HL-60 (cell line): ENCODE results near the gene MCF2L2.
A peak's percentile ranks its signal among the peaks of the same experiment; 100 is the strongest.

Source experiments
- DNase-seq, 2 experiments: peaks; one replicate each; pipeline ENCODE4 v3.0.0-alpha.2; 2010 to 2020; ENCODE audit warnings: low read depth in 1 of 2, low spot score in 1 of 2
- H3K27ac ChIP-seq: fragments of 250-450 bp; sonication (Bioruptor Pico); replicated peaks from 2 replicates; pipeline ENCODE4 v1.5.1; 2020; ENCODE audit warnings: mild to moderate bottlenecking, moderate library complexity
- H3K27me3 ChIP-seq: fragments of 250-450 bp; sonication (Bioruptor Pico); 2 replicates; pipeline ENCODE4 v1.5.1; 2021; ENCODE audit warnings: mild to moderate bottlenecking, moderate library complexity; ENCODE audit not compliant: insufficient read depth, poor library complexity, severe bottlenecking
- H3K4me3 ChIP-seq: replicated peaks from 2 replicates; pipeline ENCODE4 v1.5.1; 2011; ENCODE audit warnings: mild to moderate bottlenecking, control low read depth, low read length; ENCODE audit not compliant: insufficient read depth
- CTCF ChIP-seq: IDR thresholded peaks from one replicate; pipeline ENCODE4 v1.5.1; 2011; ENCODE audit warnings: low read length, control low read depth, inconsistent platforms; ENCODE audit not compliant: insufficient read depth
- GABPA ChIP-seq: IDR thresholded peaks from 2 replicates; pipeline ENCODE4 v1.6.1; 2012; ENCODE audit warnings: low read depth
- POLR2AphosphoS5 ChIP-seq: IDR thresholded peaks from 2 replicates; pipeline ENCODE4 v1.6.1; 2012; ENCODE audit warnings: low read depth
- SPI1 ChIP-seq: IDR thresholded peaks from 2 replicates; pipeline ENCODE4 v1.6.1; 2012; ENCODE audit warnings: low read depth, mild to moderate bottlenecking, borderline replicate concordance
- TF ChIP-seq, protein P1 (sequence below): IDR thresholded peaks from 2 replicates; pipeline ENCODE4 v1.6.1; 2012; ENCODE audit warnings: low read depth; ENCODE audit not compliant: insufficient replicate concordance

Gene MCF2L2

GRCh38 chr3:183212096-183212495 is 216.3 kb downstream of the MCF2L2 start:
- peak overlapping the region; percentile 93 for H3K27ac ChIP-seq
- peak; percentile 67 to 78 for DNase-seq
- TF ChIP-seq, protein P1, sequence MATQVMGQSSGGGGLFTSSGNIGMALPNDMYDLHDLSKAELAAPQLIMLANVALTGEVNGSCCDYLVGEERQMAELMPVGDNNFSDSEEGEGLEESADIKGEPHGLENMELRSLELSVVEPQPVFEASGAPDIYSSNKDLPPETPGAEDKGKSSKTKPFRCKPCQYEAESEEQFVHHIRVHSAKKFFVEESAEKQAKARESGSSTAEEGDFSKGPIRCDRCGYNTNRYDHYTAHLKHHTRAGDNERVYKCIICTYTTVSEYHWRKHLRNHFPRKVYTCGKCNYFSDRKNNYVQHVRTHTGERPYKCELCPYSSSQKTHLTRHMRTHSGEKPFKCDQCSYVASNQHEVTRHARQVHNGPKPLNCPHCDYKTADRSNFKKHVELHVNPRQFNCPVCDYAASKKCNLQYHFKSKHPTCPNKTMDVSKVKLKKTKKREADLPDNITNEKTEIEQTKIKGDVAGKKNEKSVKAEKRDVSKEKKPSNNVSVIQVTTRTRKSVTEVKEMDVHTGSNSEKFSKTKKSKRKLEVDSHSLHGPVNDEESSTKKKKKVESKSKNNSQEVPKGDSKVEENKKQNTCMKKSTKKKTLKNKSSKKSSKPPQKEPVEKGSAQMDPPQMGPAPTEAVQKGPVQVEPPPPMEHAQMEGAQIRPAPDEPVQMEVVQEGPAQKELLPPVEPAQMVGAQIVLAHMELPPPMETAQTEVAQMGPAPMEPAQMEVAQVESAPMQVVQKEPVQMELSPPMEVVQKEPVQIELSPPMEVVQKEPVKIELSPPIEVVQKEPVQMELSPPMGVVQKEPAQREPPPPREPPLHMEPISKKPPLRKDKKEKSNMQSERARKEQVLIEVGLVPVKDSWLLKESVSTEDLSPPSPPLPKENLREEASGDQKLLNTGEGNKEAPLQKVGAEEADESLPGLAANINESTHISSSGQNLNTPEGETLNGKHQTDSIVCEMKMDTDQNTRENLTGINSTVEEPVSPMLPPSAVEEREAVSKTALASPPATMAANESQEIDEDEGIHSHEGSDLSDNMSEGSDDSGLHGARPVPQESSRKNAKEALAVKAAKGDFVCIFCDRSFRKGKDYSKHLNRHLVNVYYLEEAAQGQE: no peak
- no peak for TF ChIP-seq SPI1
- TF ChIP-seq CTCF: no peak
- no peak for TF ChIP-seq GABPA
- TF ChIP-seq POLR2AphosphoS5: no peak
- no peaks in the 10 kb centered on the region for H3K27me3 ChIP-seq
- H3K4me3 ChIP-seq: no peak overlapping the region

- peak; percentile 6 to 66 for DNase-seq
- H3K27ac ChIP-seq: peak overlapping the region; percentile 93
- H3K27me3 ChIP-seq: no peaks in the 10 kb centered on the region
- TF ChIP-seq, protein P1: no peak
- no peak for TF ChIP-seq CTCF
- no peak for TF ChIP-seq SPI1
- no peak; the same call in 1 of the 2 replicates for TF ChIP-seq POLR2AphosphoS5
- no peak for TF ChIP-seq GABPA
- H3K4me3 ChIP-seq: no peak overlapping the region
Observed at GRCh38 chr3:183211352-183211751, 217.1 kb downstream of the MCF2L2 start.

DNA sequence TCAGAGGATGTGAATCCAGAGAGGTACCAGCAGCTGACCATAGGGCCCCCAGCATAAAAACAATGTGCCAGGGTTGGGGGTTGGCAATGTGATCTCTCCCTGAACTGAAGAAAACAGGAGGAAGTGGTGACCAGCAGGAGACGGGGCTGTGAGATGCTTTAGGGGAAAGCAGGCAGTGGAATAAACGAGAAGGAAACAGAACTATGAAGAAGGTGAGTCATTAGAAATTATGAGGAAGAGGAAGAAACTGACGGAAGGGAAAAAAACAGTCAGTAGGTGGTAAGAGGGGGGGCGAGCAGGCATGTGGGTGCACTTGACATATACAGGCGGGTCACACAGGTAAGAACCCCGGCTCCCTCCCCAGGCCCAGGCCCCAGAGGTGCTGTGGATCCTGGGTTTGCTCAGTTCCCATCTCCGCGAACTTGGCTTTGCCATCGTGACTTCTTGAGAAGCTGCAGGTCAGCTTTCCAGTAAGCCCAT is 217.5 kb downstream of the MCF2L2 start:
- Histone ChIP-seq H3K27me3 (no peaks in the 10 kb centered on the region), H3K4me3 (no peak overlapping the region), H3K27ac (peak overlapping the region; percentile 93)
- 0 out of 2 replicates have a peak, but pooled peaks have one; percentile 15 for TF ChIP-seq GABPA
- no peak for TF ChIP-seq CTCF
- peak; percentile 62 for TF ChIP-seq POLR2AphosphoS5
- peak; percentile 91 for TF ChIP-seq SPI1
- TF ChIP-seq, protein P1: no peak
- DNase-seq: peak; percentile 72 to 78
